HepG2 (cell line): Measurements from ENCODE around the gene LGR6.

ENCODE experiments used
- ATF1 ChIP-seq: IDR thresholded peaks from 2 replicates; pipeline ENCODE4 v1.6.1; 2016; ENCODE audit warnings: mild to moderate bottlenecking, control low read depth
- CHD2 ChIP-seq: IDR thresholded peaks from 2 replicates; pipeline ENCODE4 v1.6.1; 2011; ENCODE audit warnings: low read depth, low read length, improper control_type of control experiment
- CHD4 ChIP-seq: fragments of 200-600 bp; sonication (generic); IDR thresholded peaks from 2 replicates; pipeline ENCODE4 v1.7.0; 2017; ENCODE audit warnings: mild to moderate bottlenecking, low read length, borderline replicate concordance
- EP300 ChIP-seq, 3 experiments: sonication (generic) in 1 of 3; formaldehyde crosslinking in 1 of 3; IDR thresholded peaks; 2 replicates each; pipeline versions ENCODE4 v1.5.1 to v1.6.1; 2011 to 2020; ENCODE audit warnings: low read depth in 2 of 3, low read length in 2 of 3, borderline replicate concordance in 1 of 3, improper control_type of control experiment in 1 of 3, mild to moderate bottlenecking in 1 of 3, missing genetic modification reagents in 1 of 3, moderate library complexity in 1 of 3
- KAT8 ChIP-seq: IDR thresholded peaks from 2 replicates; pipeline ENCODE4 v1.6.1; 2016; ENCODE audit warnings: missing genetic modification reagents, missing compliant biosample characterization
- POLR2A ChIP-seq, 2 experiments: IDR thresholded peaks; 2 replicates each; pipeline ENCODE4 v1.6.1; 2011; ENCODE audit warnings: low read depth in 2 of 2, low read length in 2 of 2, mild to moderate bottlenecking in 1 of 2, moderate library complexity in 1 of 2; ENCODE audit not compliant: insufficient read depth in 1 of 2
- RNF2 ChIP-seq: fragments of 450-650 bp; conservative IDR thresholded peaks from 2 replicates; pipeline ENCODE4 v1.6.1; 2016; ENCODE audit warnings: low read depth
- YY1 ChIP-seq: IDR thresholded peaks from 2 replicates; pipeline ENCODE4 v1.6.1; 2011; ENCODE audit warnings: low read length, low read depth, moderate library complexity, mild to moderate bottlenecking; ENCODE audit not compliant: insufficient read depth, insufficient replicate concordance
- ZNF724P ChIP-seq: sonication (generic); formaldehyde crosslinking; IDR thresholded peaks from 2 replicates; pipeline ENCODE4 v1.8.0; 2022; ENCODE audit warnings: missing genetic modification reagents, borderline replicate concordance
- TF ChIP-seq, protein P1 (sequence below): sonication (generic); formaldehyde crosslinking; IDR thresholded peaks from 2 replicates; pipeline ENCODE4 v1.4.0; 2020; ENCODE audit warnings: missing genetic modification reagents; ENCODE audit errors: not compliant biosample characterization
- TF ChIP-seq, protein P2 (sequence below): sonication (generic); formaldehyde crosslinking; IDR thresholded peaks from 2 replicates; pipeline ENCODE4 v1.8.0; 2022; ENCODE audit warnings: mild to moderate bottlenecking, missing genetic modification reagents; ENCODE audit not compliant: insufficient replicate concordance

DNA sequence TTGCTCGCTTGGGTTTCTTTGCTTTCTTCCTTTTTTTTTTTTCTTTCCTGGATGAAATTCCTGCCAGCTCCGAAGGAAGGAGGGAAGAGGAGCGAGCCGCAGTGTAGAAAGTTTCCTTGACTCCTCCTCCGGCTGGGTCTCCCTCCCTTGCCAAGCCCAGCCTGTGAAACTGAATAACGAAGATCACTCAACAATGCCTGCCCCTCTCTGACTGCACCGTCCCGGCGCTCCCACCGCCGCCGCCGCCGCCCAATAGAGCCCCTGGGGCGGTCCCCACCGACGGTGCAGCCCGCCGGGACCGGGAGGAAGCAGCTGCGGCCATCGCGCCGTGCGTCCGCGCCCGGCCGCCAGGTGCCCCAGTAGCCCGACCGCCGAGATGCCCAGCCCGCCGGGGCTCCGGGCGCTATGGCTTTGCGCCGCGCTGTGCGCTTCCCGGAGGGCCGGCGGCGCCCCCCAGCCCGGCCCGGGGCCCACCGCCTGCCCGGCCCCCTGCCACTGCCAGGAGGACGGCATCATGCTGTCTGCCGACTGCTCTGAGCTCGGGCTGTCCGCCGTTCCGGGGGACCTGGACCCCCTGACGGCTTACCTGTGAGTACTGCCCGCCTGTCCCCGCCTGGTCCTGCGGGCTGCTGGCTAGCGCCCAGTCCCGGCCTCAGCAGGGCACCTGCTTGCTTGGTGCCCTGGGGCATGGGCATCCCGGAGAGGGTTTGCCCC is at the start of gene LGR6:
- no peak for TF ChIP-seq RNF2
- no peak for TF ChIP-seq KAT8 (CRISPR knock-in tag)
- TF ChIP-seq ZNF724P (CRISPR knock-in tag), result no peak
- TF ChIP-seq, protein P1, sequence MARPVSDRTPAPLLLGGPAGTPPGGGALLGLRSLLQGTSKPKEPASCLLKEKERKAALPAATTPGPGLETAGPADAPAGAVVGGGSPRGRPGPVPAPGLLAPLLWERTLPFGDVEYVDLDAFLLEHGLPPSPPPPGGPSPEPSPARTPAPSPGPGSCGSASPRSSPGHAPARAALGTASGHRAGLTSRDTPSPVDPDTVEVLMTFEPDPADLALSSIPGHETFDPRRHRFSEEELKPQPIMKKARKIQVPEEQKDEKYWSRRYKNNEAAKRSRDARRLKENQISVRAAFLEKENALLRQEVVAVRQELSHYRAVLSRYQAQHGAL (CRISPR knock-in tag), result no peak
- no peak for TF ChIP-seq ATF1 (CRISPR knock-in tag)
- TF ChIP-seq CHD2, result no peak
- TF ChIP-seq, protein P2, sequence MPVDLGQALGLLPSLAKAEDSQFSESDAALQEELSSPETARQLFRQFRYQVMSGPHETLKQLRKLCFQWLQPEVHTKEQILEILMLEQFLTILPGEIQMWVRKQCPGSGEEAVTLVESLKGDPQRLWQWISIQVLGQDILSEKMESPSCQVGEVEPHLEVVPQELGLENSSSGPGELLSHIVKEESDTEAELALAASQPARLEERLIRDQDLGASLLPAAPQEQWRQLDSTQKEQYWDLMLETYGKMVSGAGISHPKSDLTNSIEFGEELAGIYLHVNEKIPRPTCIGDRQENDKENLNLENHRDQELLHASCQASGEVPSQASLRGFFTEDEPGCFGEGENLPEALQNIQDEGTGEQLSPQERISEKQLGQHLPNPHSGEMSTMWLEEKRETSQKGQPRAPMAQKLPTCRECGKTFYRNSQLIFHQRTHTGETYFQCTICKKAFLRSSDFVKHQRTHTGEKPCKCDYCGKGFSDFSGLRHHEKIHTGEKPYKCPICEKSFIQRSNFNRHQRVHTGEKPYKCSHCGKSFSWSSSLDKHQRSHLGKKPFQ (CRISPR knock-in tag), result no peak
- no peak for TF ChIP-seq YY1
- no peak for TF ChIP-seq CHD4
- no peak for TF ChIP-seq POLR2A (IDR thresholded peaks at IDR 0.05; ENCODE audit: insufficient read depth in 1 of 2, low read depth in 2 of 2, low read length in 2 of 2)
- TF ChIP-seq EP300 (IDR thresholded peaks at IDR 0.05; ENCODE audit: low read depth in 2 of 2, low read length in 2 of 2), result no peak
- TF ChIP-seq EP300 (CRISPR knock-in tag; IDR thresholded peaks at IDR 0.05; ENCODE audit: borderline replicate concordance), result no peak
